Testis (tissue), 2 donors: ENCODE results near the gene MAMSTR.

ENCODE experiments used
- CTCF ChIP-seq, 3 experiments: fragments of 450-650 bp in 2 of 3; fragments of 200-600 bp in 1 of 3; sonication (generic) in 1 of 3; IDR thresholded peaks; one replicate each; pipeline ENCODE4 v1.5.1; 2016 to 2019; ENCODE audit warnings: antibody characterized with exemption in 3 of 3, mild to moderate bottlenecking in 2 of 3, moderate library complexity in 1 of 3
- POLR2A ChIP-seq: fragments of 450-650 bp; IDR thresholded peaks from one replicate; pipeline ENCODE4 v1.6.1; 2017; ENCODE audit warnings: antibody characterized with exemption, mild to moderate bottlenecking, moderate library complexity

GRCh38 chr19:48718711-48719231 is 754 bp downstream of the MAMSTR start:
- no peak for TF ChIP-seq CTCF (IDR thresholded peaks at IDR 0.05)
- no peak for TF ChIP-seq POLR2A
